ENCODE measurements around the gene SMPD4. TPM values are rescaled to one million over a fixed set of nuclear protein-coding genes. Genes with fewer than 3 reads are reported as not detected.
"Not testable (repeated sequence)": the region's sequence is repeated elsewhere in the genome, so short reads cannot be mapped to it uniquely, and the experiment has no call there.

SMPD4 gene
- total and polyA plus RNA-seq, 2 of the 13 experiments (the other 11 are each of a cell fraction or from before 2014, with no cell fraction given): 63.2 to 70.5 TPM

DNA sequence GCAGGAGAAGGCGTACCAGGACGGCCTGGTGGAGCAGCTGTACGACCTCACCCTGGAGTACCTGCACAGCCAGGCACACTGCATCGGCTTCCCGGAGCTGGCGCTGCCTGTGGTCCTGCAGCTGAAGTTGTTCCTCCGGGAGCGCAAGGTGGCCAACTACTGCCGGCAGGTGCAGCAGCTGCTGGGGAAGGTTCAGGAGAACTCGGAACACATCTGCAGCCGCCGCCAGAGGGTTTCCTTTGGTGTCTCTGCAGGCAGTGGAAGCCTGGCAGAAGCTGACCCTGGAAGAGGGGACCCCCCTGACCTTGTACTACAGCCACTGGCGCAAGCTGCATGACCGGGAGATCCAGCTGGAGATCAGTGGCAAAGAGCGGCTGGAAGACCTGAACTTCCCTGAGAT lies 49.5 kb upstream of the SMPD4 start:
- DNase-seq (ENCODE audit: low spot score); H3K9me3 ChIP-seq (ENCODE audit: low read length); H3K27ac ChIP-seq (ENCODE audit: extremely low read length, insufficient read depth, low read length); H3K4me2 ChIP-seq (ENCODE audit: low read depth, low read length); CTCF ChIA-PET (ENCODE audit: low intra/inter-chr PET ratio, low total read pairs); FAIRE-seq; H3K36me3 ChIP-seq (replicated peaks in 1 of 2; ENCODE audit: control insufficient read depth in 1 of 2, insufficient read depth in 2 of 2, low read length in 2 of 2); H3K4me1 ChIP-seq (ENCODE audit: insufficient read depth, low read length); H3K79me2 ChIP-seq (ENCODE audit: insufficient read depth, low read length); POLR2A ChIA-PET; H4K20me1 ChIP-seq (ENCODE audit: insufficient read depth, low read length); H3K9ac ChIP-seq (ENCODE audit: insufficient read depth, low read depth, low read length); in situ Hi-C loops (cut with HindIII; ENCODE audit: extremely low pct_ligation_motif_present, low pct_unique_long_range_greater_than_20kb); H2AFZ ChIP-seq (ENCODE audit: low read length); BruUV-seq (replicated peaks); intact Hi-C loops (cut with micrococcal nuclease; ENCODE audit: unreplicated experiment); H3K4me3 ChIP-seq (replicated peaks in 1 of 3; ENCODE audit: insufficient read depth in 1 of 3, low read depth in 2 of 3, low read length in 3 of 3): not testable (repeated sequence)
- ATAC-seq: peak; percentile 37
- 14% methylated on average over 10 of the region's 15 CpGs for WGBS (ENCODE audit: low lambda C conversion rate)
- H3K27me3 ChIP-seq (ENCODE audit: control insufficient read depth in 1 of 2, insufficient read depth in 2 of 2, low read length in 2 of 2): peaks cover 3 to 30% of the 10 kb centered on the region in 2 experiments; a peak in 3 of 5 replicates

DNA sequence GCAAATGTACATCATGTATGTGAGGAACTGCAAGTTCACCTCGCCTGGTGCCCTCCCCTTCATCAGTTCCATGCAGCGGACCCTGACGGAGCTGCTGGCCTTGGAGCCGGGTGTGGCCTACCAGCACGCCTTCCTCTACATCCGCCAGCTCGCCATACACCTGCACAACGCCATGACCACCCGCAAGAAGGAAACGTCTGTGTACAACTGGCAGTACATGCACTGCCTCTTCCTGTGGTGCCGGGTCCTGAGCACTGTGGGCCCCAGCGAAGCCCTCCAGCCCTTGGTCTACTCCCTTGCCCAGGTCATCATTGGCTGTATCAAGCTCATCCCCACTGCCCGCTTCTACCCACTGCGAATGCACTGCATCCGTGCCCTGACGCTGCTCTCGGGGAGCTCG lies 49.0 kb upstream of the SMPD4 start:
- H3K79me2 ChIP-seq (ENCODE audit: insufficient read depth, low read length); H3K9ac ChIP-seq (ENCODE audit: insufficient read depth, low read depth, low read length); DNase-seq (ENCODE audit: low spot score); intact Hi-C loops (cut with micrococcal nuclease; ENCODE audit: unreplicated experiment); H2AFZ ChIP-seq (ENCODE audit: low read length); H3K36me3 ChIP-seq (replicated peaks in 1 of 2; ENCODE audit: control insufficient read depth in 1 of 2, insufficient read depth in 2 of 2, low read length in 2 of 2); H3K9me3 ChIP-seq (ENCODE audit: low read length); FAIRE-seq; CTCF ChIA-PET (ENCODE audit: low intra/inter-chr PET ratio, low total read pairs); H3K4me3 ChIP-seq (replicated peaks in 1 of 3; ENCODE audit: insufficient read depth in 1 of 3, low read depth in 2 of 3, low read length in 3 of 3); POLR2A ChIA-PET; H3K27ac ChIP-seq (ENCODE audit: extremely low read length, insufficient read depth, low read length); H4K20me1 ChIP-seq (ENCODE audit: insufficient read depth, low read length); BruUV-seq (replicated peaks); in situ Hi-C loops (cut with HindIII; ENCODE audit: extremely low pct_ligation_motif_present, low pct_unique_long_range_greater_than_20kb); H3K4me1 ChIP-seq (ENCODE audit: insufficient read depth, low read length); H3K4me2 ChIP-seq (ENCODE audit: low read depth, low read length): not testable (repeated sequence)
- H3K27me3 ChIP-seq (ENCODE audit: control insufficient read depth in 1 of 2, insufficient read depth in 2 of 2, low read length in 2 of 2): peaks cover 3 to 30% of the 10 kb centered on the region in 2 experiments; a peak in 3 of 5 replicates
- ATAC-seq: peak; percentile 32
- WGBS (ENCODE audit: low lambda C conversion rate): 42% methylated on average over 18 of the region's 18 CpGs

DNA sequence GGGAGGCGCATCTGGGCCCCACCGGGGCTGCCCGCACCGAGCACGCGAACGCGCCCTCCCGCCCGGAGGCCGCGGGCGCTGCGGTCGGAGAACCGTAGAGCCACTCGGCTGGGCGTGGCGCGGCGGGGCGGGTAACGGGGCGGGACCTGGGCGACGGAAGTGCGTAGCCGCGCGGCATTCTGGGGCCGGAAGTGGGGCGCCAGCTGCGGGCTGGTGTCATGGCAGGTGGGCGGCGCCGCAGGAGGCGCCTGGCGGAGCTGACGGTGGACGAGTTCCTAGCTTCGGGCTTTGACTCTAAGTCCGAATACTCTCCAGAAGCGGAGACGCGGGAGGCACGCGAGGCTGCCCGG lies 47.7 kb upstream of the SMPD4 start:
- peaks cover 3 to 32% of the 10 kb centered on the region in 2 experiments; a peak in 3 of 5 replicates for H3K27me3 ChIP-seq (ENCODE audit: control insufficient read depth in 1 of 2, insufficient read depth in 2 of 2, low read length in 2 of 2)
- H4K20me1 ChIP-seq (ENCODE audit: insufficient read depth, low read length); H3K9me3 ChIP-seq (ENCODE audit: low read length); H2AFZ ChIP-seq (ENCODE audit: low read length); H3K4me1 ChIP-seq (ENCODE audit: insufficient read depth, low read length); H3K9ac ChIP-seq (ENCODE audit: insufficient read depth, low read depth, low read length); FAIRE-seq; H3K36me3 ChIP-seq (replicated peaks in 1 of 2; ENCODE audit: control insufficient read depth in 1 of 2, insufficient read depth in 2 of 2, low read length in 2 of 2); in situ Hi-C loops (cut with HindIII; ENCODE audit: extremely low pct_ligation_motif_present, low pct_unique_long_range_greater_than_20kb); DNase-seq (ENCODE audit: low spot score); CTCF ChIA-PET (ENCODE audit: low intra/inter-chr PET ratio, low total read pairs); ATAC-seq; H3K79me2 ChIP-seq (ENCODE audit: insufficient read depth, low read length); BruUV-seq (replicated peaks); intact Hi-C loops (cut with micrococcal nuclease; ENCODE audit: unreplicated experiment); H3K27ac ChIP-seq (ENCODE audit: extremely low read length, insufficient read depth, low read length); H3K4me3 ChIP-seq (replicated peaks in 1 of 3; ENCODE audit: insufficient read depth in 1 of 3, low read depth in 2 of 3, low read length in 3 of 3); H3K4me2 ChIP-seq (ENCODE audit: low read depth, low read length); POLR2A ChIA-PET: not testable (repeated sequence)
- WGBS (ENCODE audit: low lambda C conversion rate): 86% methylated on average over 43 of the region's 48 CpGs

DNA sequence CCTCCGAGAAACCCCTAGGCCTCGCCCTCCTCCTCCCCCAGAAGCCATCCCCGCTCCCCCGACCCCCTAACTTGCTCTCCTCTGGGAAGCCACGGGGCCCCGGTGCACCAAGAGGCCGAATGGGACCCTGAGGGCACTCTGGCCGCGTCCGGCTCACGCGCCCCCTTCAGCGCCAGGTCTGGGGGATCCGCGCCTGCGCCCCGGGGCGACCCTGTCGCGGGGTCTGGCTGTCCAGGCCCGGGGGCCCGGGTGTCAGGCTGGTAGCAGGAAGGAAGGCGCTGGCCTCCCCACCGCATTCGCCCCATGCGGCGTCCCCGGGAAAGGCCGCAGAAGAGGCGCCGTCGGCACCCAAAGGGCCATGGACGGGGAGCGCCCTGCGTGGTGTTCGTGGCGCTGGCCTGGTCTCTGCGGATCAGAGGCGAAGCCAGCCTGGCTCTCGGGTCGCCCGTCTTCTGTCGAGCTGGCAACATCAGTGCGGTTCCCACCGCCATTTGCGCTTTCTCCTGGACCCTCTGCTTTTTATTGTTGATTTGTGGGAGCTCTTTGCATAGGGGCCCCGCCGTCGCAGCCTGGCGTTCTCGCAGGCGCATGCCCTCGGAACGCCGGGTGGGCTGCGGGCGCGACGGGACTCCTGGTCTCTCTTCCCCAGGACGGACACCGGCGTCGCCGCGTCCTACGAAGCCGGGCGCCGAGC lies 47.2 kb upstream of the SMPD4 start:
- ATAC-seq; BruUV-seq (replicated peaks); H3K4me1 ChIP-seq (ENCODE audit: insufficient read depth, low read length); H3K79me2 ChIP-seq (ENCODE audit: insufficient read depth, low read length); H3K4me3 ChIP-seq (replicated peaks in 1 of 3; ENCODE audit: insufficient read depth in 1 of 3, low read depth in 2 of 3, low read length in 3 of 3); H3K9me3 ChIP-seq (ENCODE audit: low read length); H3K4me2 ChIP-seq (ENCODE audit: low read depth, low read length); H3K36me3 ChIP-seq (replicated peaks in 1 of 2; ENCODE audit: control insufficient read depth in 1 of 2, insufficient read depth in 2 of 2, low read length in 2 of 2); intact Hi-C loops (cut with micrococcal nuclease; ENCODE audit: unreplicated experiment); H3K27ac ChIP-seq (ENCODE audit: extremely low read length, insufficient read depth, low read length); H4K20me1 ChIP-seq (ENCODE audit: insufficient read depth, low read length); in situ Hi-C loops (cut with HindIII; ENCODE audit: extremely low pct_ligation_motif_present, low pct_unique_long_range_greater_than_20kb); CTCF ChIA-PET (ENCODE audit: low intra/inter-chr PET ratio, low total read pairs); H2AFZ ChIP-seq (ENCODE audit: low read length); POLR2A ChIA-PET; DNase-seq (ENCODE audit: low spot score); FAIRE-seq; H3K9ac ChIP-seq (ENCODE audit: insufficient read depth, low read depth, low read length): not testable (repeated sequence)
- WGBS (ENCODE audit: low lambda C conversion rate): 84% methylated on average over 67 of the region's 69 CpGs
- peaks cover 3 to 36% of the 10 kb centered on the region in 2 experiments; a peak in 3 of 5 replicates for H3K27me3 ChIP-seq (ENCODE audit: control insufficient read depth in 1 of 2, insufficient read depth in 2 of 2, low read length in 2 of 2)

All from HepG2 (cell line).